Peyer's patch (tissue), 4 donors: Measurements from ENCODE around the gene PLCXD1.

Experiments used
- POLR2A ChIP-seq, 2 donors: fragments of 450-650 bp; IDR thresholded peaks; one replicate each; pipeline ENCODE4 v1.5.1; 2017; ENCODE audit warnings: antibody characterized with exemption in 2 of 2, mild to moderate bottlenecking in 2 of 2, moderate library complexity in 2 of 2
- TF ChIP-seq, protein P1 (sequence below), 6 experiments: fragments of 450-650 bp in 4 of 6; fragments of 200-600 bp in 2 of 6; sonication (generic) in 1 of 6; IDR thresholded peaks; one replicate each; pipeline ENCODE4 v1.5.1; 2017 to 2019; ENCODE audit warnings: antibody characterized with exemption in 6 of 6, mild to moderate bottlenecking in 3 of 6, moderate library complexity in 1 of 6

DNA sequence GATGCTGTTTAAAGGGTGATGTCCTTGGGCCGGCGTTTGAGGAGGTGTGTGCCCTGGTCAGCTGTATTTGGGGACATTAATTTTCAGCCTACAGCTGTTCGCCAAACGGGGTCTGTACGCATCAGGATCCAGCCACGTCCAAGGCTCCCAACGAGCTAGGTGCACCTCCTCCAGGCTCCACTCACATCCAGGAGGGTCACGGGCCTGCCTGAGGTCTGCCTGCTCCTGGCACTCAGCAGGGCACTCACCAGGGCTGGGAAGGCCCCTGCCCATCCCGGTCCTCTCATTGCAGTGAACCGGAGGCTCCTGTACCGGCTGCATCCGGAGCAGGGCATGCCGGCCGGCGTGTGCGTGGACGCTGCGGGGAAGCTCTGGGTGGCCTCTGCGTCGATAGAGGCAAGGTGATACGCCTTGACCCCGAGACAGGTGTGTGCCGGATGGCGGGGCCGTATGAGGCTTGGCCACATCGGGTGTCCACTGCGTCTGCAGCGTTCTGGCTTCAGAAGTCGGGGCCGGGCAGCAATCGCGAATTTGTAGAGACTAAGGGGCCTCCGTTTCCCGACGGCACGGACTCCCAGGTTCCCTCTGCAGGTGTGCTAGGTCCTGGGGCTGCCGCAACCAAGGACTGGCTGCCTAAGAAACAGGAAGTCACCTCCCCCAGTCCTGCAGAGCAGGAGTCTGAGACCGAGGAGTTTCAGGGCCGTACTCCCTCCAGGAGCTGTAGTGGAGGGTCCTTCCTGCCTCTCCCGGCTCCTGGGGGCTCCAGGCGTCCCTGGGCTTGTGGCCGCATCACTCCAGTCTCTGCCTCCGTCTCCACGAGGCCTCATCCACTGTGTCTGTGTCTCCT is 27.5 kb upstream of the PLCXD1 start:
- no peak for TF ChIP-seq POLR2A (IDR thresholded peaks at IDR 0.05)
- TF ChIP-seq, protein P1, sequence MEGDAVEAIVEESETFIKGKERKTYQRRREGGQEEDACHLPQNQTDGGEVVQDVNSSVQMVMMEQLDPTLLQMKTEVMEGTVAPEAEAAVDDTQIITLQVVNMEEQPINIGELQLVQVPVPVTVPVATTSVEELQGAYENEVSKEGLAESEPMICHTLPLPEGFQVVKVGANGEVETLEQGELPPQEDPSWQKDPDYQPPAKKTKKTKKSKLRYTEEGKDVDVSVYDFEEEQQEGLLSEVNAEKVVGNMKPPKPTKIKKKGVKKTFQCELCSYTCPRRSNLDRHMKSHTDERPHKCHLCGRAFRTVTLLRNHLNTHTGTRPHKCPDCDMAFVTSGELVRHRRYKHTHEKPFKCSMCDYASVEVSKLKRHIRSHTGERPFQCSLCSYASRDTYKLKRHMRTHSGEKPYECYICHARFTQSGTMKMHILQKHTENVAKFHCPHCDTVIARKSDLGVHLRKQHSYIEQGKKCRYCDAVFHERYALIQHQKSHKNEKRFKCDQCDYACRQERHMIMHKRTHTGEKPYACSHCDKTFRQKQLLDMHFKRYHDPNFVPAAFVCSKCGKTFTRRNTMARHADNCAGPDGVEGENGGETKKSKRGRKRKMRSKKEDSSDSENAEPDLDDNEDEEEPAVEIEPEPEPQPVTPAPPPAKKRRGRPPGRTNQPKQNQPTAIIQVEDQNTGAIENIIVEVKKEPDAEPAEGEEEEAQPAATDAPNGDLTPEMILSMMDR (IDR thresholded peaks at IDR 0.05): no peak
